Immature natural killer cell (primary cell): ENCODE measurements around the gene PACS1. TPM values are rescaled to one million over a fixed set of nuclear protein-coding genes. Genes with fewer than 3 reads are reported as not detected.

ENCODE experiments used
- DNase-seq, 3 donors: peaks; one replicate each; pipeline ENCODE4 v3.0.0; 2022; ENCODE audit warnings: mixed read lengths in 1 of 3
- H3K27ac Mint-ChIP-seq, 6 donors: one replicate each; pipeline ENCODE4 v1.8.0; 2020; ENCODE audit warnings: mixed read lengths in 6 of 6, mild to moderate bottlenecking in 5 of 6, inconsistent platforms in 4 of 6, moderate library complexity in 3 of 6
- H3K27me3 Mint-ChIP-seq, 3 donors: one replicate each; pipeline ENCODE4 v1.8.0; 2020 to 2021; ENCODE audit warnings: low read depth in 3 of 3, mild to moderate bottlenecking in 3 of 3, mixed read lengths in 3 of 3, moderate library complexity in 3 of 3, inconsistent platforms in 1 of 3
- H3K36me3 Mint-ChIP-seq, 3 donors: one replicate each; pipeline ENCODE4 v1.8.0; 2020; ENCODE audit warnings: mixed read lengths in 3 of 3, inconsistent platforms in 2 of 3, mild to moderate bottlenecking in 2 of 3
- H3K4me1 Mint-ChIP-seq, 2 donors: one replicate each; pipeline ENCODE4 v1.8.0; 2020; ENCODE audit warnings: inconsistent platforms in 2 of 2, mild to moderate bottlenecking in 2 of 2, mixed read lengths in 2 of 2, moderate library complexity in 1 of 2
- H3K4me3 Mint-ChIP-seq, 5 donors: one replicate each; pipeline ENCODE4 v1.8.0; 2020; ENCODE audit warnings: mild to moderate bottlenecking in 5 of 5, mixed read lengths in 5 of 5, inconsistent platforms in 3 of 5, moderate library complexity in 3 of 5
- H3K9me3 Mint-ChIP-seq, 6 donors: one replicate each; pipeline ENCODE4 v1.8.0; 2020; ENCODE audit warnings: mild to moderate bottlenecking in 6 of 6, mixed read lengths in 6 of 6, inconsistent platforms in 4 of 6, moderate library complexity in 3 of 6
- polyA plus RNA-seq, 3 donors: library from polyadenylated mRNA; unstranded; fragments of 300-500 nt; fragmentation: Illumina TruSeq; gene quantifications; one replicate each; pipeline ENCODE4 v1.2.3, GENCODE V29; 2021

The PACS1 gene
- polyA plus RNA-seq, 3 donors from 2014 or later, result 10.0 to 72.3 (median 23.9) TPM

- H3K9me3 Mint-ChIP-seq, result peaks cover 0 to 2% (median 0%) of the 10 kb centered on the region in 6 donors
- peak within 1 kb of the TSS in 1 of 6 donors; percentile 50 for H3K27ac Mint-ChIP-seq
- peak within 1 kb of the TSS; percentile 86 to 94 (median 92) for H3K4me3 Mint-ChIP-seq
- DNase-seq, result no peak
- H3K4me1 Mint-ChIP-seq, result peaks cover 35% of the 10 kb centered on the region in 2 donors
- H3K27me3 Mint-ChIP-seq, result peaks cover 11 to 21% (median 17%) of the 10 kb centered on the region in 3 donors
- H3K36me3 Mint-ChIP-seq, result peaks cover 0 to 4% (median 3%) of the 10 kb centered on the region in 3 donors
These were observed 221.9 kb downstream of the PACS1 start, which contains the start of gene TMEM151A for GRCh38 chr11:66291706-66292542. Gene TMEM151A (plus strand): TSS chr11:66291894. CDS start chr11:66292014, 120 bp downstream.

GRCh38 chr11:66292543-66293332 lies 222.7 kb downstream of the PACS1 start:
- Mint-ChIP-seq H3K9me3 (peaks cover 0 to 2% (median 0%) of the 10 kb centered on the region in 6 donors), H3K27ac (no peak overlapping the region), H3K4me1 (peaks cover 28 to 32% of the 10 kb centered on the region in 2 donors), H3K4me3 (peak overlapping the region in 4 of 5 donors; percentile 18 to 61 (median 40)), H3K36me3 (peaks cover 0 to 4% (median 3%) of the 10 kb centered on the region in 3 donors), H3K27me3 (peaks cover 11 to 21% (median 17%) of the 10 kb centered on the region in 3 donors)
- no peak for DNase-seq

- Mint-ChIP-seq H3K4me3 (peak overlapping the region in 1 of 5 donors; percentile 38), H3K4me1 (peaks cover 25 to 27% of the 10 kb centered on the region in 2 donors), H3K9me3 (peaks cover 0 to 2% (median 0%) of the 10 kb centered on the region in 6 donors), H3K27me3 (peaks cover 11 to 20% (median 19%) of the 10 kb centered on the region in 3 donors), H3K36me3 (peaks cover 0 to 4% (median 3%) of the 10 kb centered on the region in 3 donors), H3K27ac (no peak overlapping the region)
- DNase-seq, result no peak
These were observed 223.3 kb downstream of the PACS1 start for GRCh38 chr11:66293352-66293751.

- Mint-ChIP-seq H3K9me3 (peaks cover 0 to 2% (median 0%) of the 10 kb centered on the region in 6 donors), H3K27ac (no peak overlapping the region), H3K27me3 (peaks cover 10 to 18% (median 17%) of the 10 kb centered on the region in 3 donors), H3K36me3 (peaks cover 0 to 4% (median 3%) of the 10 kb centered on the region in 3 donors), H3K4me1 (peaks cover 22 to 25% of the 10 kb centered on the region in 2 donors), H3K4me3 (no peak overlapping the region)
- no peak for DNase-seq
These were observed 223.9 kb downstream of the PACS1 start for GRCh38 chr11:66293777-66294625.

Other genes starting within 250 kb of the PACS1 start
- gene SNX32, start 236.3 kb upstream of the PACS1 start, polyA plus RNA-seq, result 1 to 10 TPM in 2 of 3 donors, under 1 TPM in 1; 0.30 to 1.7 (median 1.6) TPM
- 1,000 to 10,000 TPM; 2,883 to 4,279 (median 3,963) TPM for gene CFL1, start 212.1 kb upstream of the PACS1 start, polyA plus RNA-seq
- 10 to 100 TPM; 22.7 to 47.0 (median 32.2) TPM for gene MUS81, start 209.8 kb upstream of the PACS1 start, polyA plus RNA-seq
- gene EFEMP2, start 197.5 kb upstream of the PACS1 start, polyA plus RNA-seq, result 1 to 10 TPM; 1.6 to 6.3 (median 3.6) TPM
- 1,000 to 10,000 TPM; 2,066 to 3,052 (median 2,928) TPM for gene CTSW, start 190.4 kb upstream of the PACS1 start, polyA plus RNA-seq
- gene FIBP, start 181.8 kb upstream of the PACS1 start, polyA plus RNA-seq, result 100 to 1,000 TPM; 120 to 145 (median 141) TPM
- 100 to 1,000 TPM in 2 of 3 donors, 10 to 100 TPM in 1; 62.9 to 159 (median 142) TPM for gene CCDC85B, start 179.6 kb upstream of the PACS1 start, polyA plus RNA-seq
- gene FOSL1, start 169.9 kb upstream of the PACS1 start, polyA plus RNA-seq, result under 1 TPM; 0.13 to 0.30 (median 0.17) TPM
- 10 to 100 TPM; 45.7 to 84.5 (median 60.4) TPM for gene C11orf68, start 151.2 kb upstream of the PACS1 start, polyA plus RNA-seq
- gene DRAP1, start 150.8 kb upstream of the PACS1 start, polyA plus RNA-seq, result 100 to 1,000 TPM; 135 to 234 (median 182) TPM
- not detected for gene TSGA10IP, start 124.8 kb upstream of the PACS1 start, polyA plus RNA-seq
- 10 to 100 TPM in 2 of 3 donors, 1 to 10 TPM in 1; 7.5 to 53.0 (median 16.1) TPM for gene SART1, start 108.5 kb upstream of the PACS1 start, polyA plus RNA-seq
- gene EIF1AD, start 68.1 kb upstream of the PACS1 start, polyA plus RNA-seq, result 10 to 100 TPM; 14.0 to 26.0 (median 21.0) TPM
- 100 to 1,000 TPM; 212 to 366 (median 295) TPM for gene BANF1, start 67.8 kb upstream of the PACS1 start, polyA plus RNA-seq
- gene CST6, start 58.3 kb upstream of the PACS1 start, polyA plus RNA-seq, result not detected
- gene CATSPER1, start 43.8 kb upstream of the PACS1 start, polyA plus RNA-seq, result 10 to 100 TPM; 17.2 to 41.1 (median 20.8) TPM
- not detected for gene GAL3ST3, start 21.1 kb upstream of the PACS1 start, polyA plus RNA-seq
- gene SF3B2, start 17.9 kb upstream of the PACS1 start, polyA plus RNA-seq, result 100 to 1,000 TPM in 1 of 3 donors, 10 to 100 TPM in 2; 71.7 to 141 (median 76.7) TPM
- gene KLC2, start 187.4 kb downstream of the PACS1 start, polyA plus RNA-seq, result 1 to 10 TPM; 1.6 to 7.1 (median 3.9) TPM
- gene RAB1B, start 198.4 kb downstream of the PACS1 start, polyA plus RNA-seq, result 10 to 100 TPM; 22.9 to 33.2 (median 25.8) TPM
- not detected for gene CNIH2, start 207.9 kb downstream of the PACS1 start, polyA plus RNA-seq
- gene YIF1A, start 218.9 kb downstream of the PACS1 start, polyA plus RNA-seq, result 10 to 100 TPM; 55.7 to 85.2 (median 62.1) TPM
- gene TMEM151A, start 221.6 kb downstream of the PACS1 start, polyA plus RNA-seq, result not detected
- gene CD248, start 246.8 kb downstream of the PACS1 start, polyA plus RNA-seq, result not detected